GM23248 (cell line): ENCODE measurements around the gene LILRA5.
"Not testable (repeated sequence)": the region's sequence is repeated elsewhere in the genome, so short reads cannot be mapped to it uniquely, and the experiment has no call there.

ENCODE experiments used
- EZH2 ChIP-seq: fragments of 200-600 bp; sonication (generic); IDR thresholded peaks from 2 replicates; pipeline ENCODE4 v1.6.1; 2018; ENCODE audit warnings: antibody characterized with exemption, mild to moderate bottlenecking; ENCODE audit not compliant: insufficient read depth, poor library complexity, severe bottlenecking
- EZH2phosphoT487 ChIP-seq: fragments of 200-600 bp; sonication (generic); IDR thresholded peaks from 2 replicates; pipeline ENCODE4 v1.6.1; 2018; ENCODE audit warnings: antibody characterized with exemption, moderate library complexity, mild to moderate bottlenecking, low read depth; ENCODE audit not compliant: insufficient read depth

DNA sequence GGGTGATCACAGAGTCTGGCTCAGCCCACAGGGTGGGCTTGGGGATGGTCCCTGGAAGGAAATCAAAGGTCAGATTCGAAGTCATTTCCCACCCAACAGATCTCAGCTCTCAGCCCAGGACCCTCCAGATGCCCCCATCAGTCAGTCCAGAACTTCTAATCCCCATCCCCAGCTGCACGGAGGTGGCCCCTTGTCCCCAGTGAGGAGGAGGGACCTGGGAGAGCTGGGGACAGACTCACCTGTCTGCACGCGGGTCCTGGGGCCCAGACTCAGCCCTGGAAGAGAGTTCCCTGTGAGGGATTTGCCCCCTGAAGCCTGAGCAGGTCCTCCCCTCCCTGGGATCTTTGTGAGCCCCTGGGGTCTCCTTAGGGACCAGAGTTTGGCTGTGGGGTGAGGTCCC is 32.9 kb downstream of the LILRA5 start:
- not testable (repeated sequence) for TF ChIP-seq EZH2, EZH2phosphoT487
